Endothelial cell (in vitro differentiated cells): Measurements from ENCODE around the gene SH3RF3. TPM values are rescaled to one million over a fixed set of nuclear protein-coding genes. Genes with fewer than 3 reads are reported as not detected.
A peak's percentile ranks its signal among the peaks of the same experiment; 100 is the strongest.

Source experiments
- DNase-seq: peaks from one replicate; pipeline ENCODE4 v3.0.0; 2021; ENCODE audit warnings: low spot score
- H3K27ac Mint-ChIP-seq: one replicate; pipeline ENCODE4 v1.8.0; 2021; ENCODE audit warnings: mixed read lengths, inconsistent platforms; ENCODE audit not compliant: unreplicated experiment
- H3K27me3 Mint-ChIP-seq: one replicate; pipeline ENCODE4 v1.8.0; 2021; ENCODE audit warnings: mild to moderate bottlenecking, moderate library complexity, mixed read lengths, inconsistent platforms; ENCODE audit not compliant: unreplicated experiment
- H3K36me3 Mint-ChIP-seq: one replicate; pipeline ENCODE4 v1.8.0; 2021; ENCODE audit warnings: mild to moderate bottlenecking, low read depth, mixed read lengths, inconsistent platforms; ENCODE audit not compliant: unreplicated experiment
- H3K4me1 Mint-ChIP-seq: one replicate; pipeline ENCODE4 v1.8.0; 2021; ENCODE audit warnings: mild to moderate bottlenecking, mixed read lengths, inconsistent platforms; ENCODE audit not compliant: unreplicated experiment
- H3K4me3 Mint-ChIP-seq: one replicate; pipeline ENCODE4 v1.8.0; 2021; ENCODE audit warnings: mild to moderate bottlenecking, mixed read lengths, inconsistent platforms; ENCODE audit not compliant: unreplicated experiment
- H3K9me3 Mint-ChIP-seq: one replicate; pipeline ENCODE4 v1.8.0; 2021; ENCODE audit warnings: mixed read lengths, inconsistent platforms; ENCODE audit not compliant: unreplicated experiment
- CTCF ChIP-seq: fragments of 200-600 bp; sonication (generic); IDR thresholded peaks from one replicate; pipeline ENCODE4 v1.5.0; 2021; ENCODE audit warnings: antibody characterized with exemption; ENCODE audit not compliant: unreplicated experiment
- total RNA-seq: library from RNA; stranded (reverse); fragmentation: NEBNext Ultra II Directional; extraction: Animal tissue kit (Norgen Biotek cat#: 25700); gene quantifications from one replicate; pipeline ENCODE4 v1.2.1, GENCODE V29; 2021; ENCODE audit not compliant: unreplicated experiment

SH3RF3 gene
- total RNA-seq, 1 donor from 2014 or later, result 12.8 TPM

- Mint-ChIP-seq H3K27ac (no peak overlapping the region), H3K4me3 (no peak overlapping the region), H3K9me3 (no peaks in the 10 kb centered on the region), H3K27me3 (peaks cover 11% of the 10 kb centered on the region), H3K4me1 (peaks cover 28% of the 10 kb centered on the region), H3K36me3 (peaks cover 21% of the 10 kb centered on the region)
- TF ChIP-seq CTCF, result no peak
- DNase-seq, result no peak
Observed at GRCh38 chr2:109480486-109481195, 351.6 kb downstream of the SH3RF3 start.

- H3K36me3 Mint-ChIP-seq, result peaks cover 21% of the 10 kb centered on the region
- peaks cover 28% of the 10 kb centered on the region for H3K4me1 Mint-ChIP-seq
- H3K4me3 Mint-ChIP-seq, result no peak overlapping the region
- no peak overlapping the region for H3K27ac Mint-ChIP-seq
- DNase-seq, result no peak
- H3K9me3 Mint-ChIP-seq, result no peaks in the 10 kb centered on the region
- peaks cover 11% of the 10 kb centered on the region for H3K27me3 Mint-ChIP-seq
- TF ChIP-seq CTCF, result no peak
Observed at GRCh38 chr2:109481196-109481555, 352.2 kb downstream of the SH3RF3 start.

GRCh38 chr2:109481599-109481998 is 352.6 kb downstream of the SH3RF3 start:
- DNase-seq, result no peak
- Mint-ChIP-seq H3K4me3 (no peak overlapping the region), H3K4me1 (peaks cover 28% of the 10 kb centered on the region), H3K27ac (no peak overlapping the region), H3K9me3 (no peaks in the 10 kb centered on the region), H3K27me3 (peaks cover 11% of the 10 kb centered on the region), H3K36me3 (peaks cover 21% of the 10 kb centered on the region)
- TF ChIP-seq CTCF, result no peak

GRCh38 chr2:109482361-109482861 is 353.4 kb downstream of the SH3RF3 start:
- H3K27ac Mint-ChIP-seq, result peak overlapping the region; percentile 53
- H3K4me3 Mint-ChIP-seq, result no peak overlapping the region
- H3K4me1 Mint-ChIP-seq, result peaks cover 28% of the 10 kb centered on the region

More at GRCh38 chr2:109482361-109482861, 353.4 kb downstream of the SH3RF3 start:
- peak; percentile 63 for DNase-seq
- H3K9me3 Mint-ChIP-seq, result no peaks in the 10 kb centered on the region
- TF ChIP-seq CTCF, result no peak
- peaks cover 7% of the 10 kb centered on the region for H3K27me3 Mint-ChIP-seq
- H3K36me3 Mint-ChIP-seq, result peaks cover 21% of the 10 kb centered on the region
